Kidney glomerular epithelial cell (primary cell): ENCODE results near the gene TLE3.
A peak's percentile ranks its signal among the peaks of the same experiment; 100 is the strongest.

Source experiments
- DNase-seq: peaks from one replicate; lab custom pipeline; 2025; lab: John Stamatoyannopoulos, UW

Gene TLE3

GRCh38 chr15:70006259-70007147 is 91.2 kb downstream of the TLE3 start:
- DNase-seq, result no peak

- no peak for DNase-seq
Observed at GRCh38 chr15:70004826-70005225, 92.9 kb downstream of the TLE3 start.

GRCh38 chr15:70002897-70003296 is 94.8 kb downstream of the TLE3 start:
- DNase-seq, result no peak

GRCh38 chr15:70001859-70002258 is 95.9 kb downstream of the TLE3 start:
- DNase-seq, result no peak

- no peak for DNase-seq
Observed at GRCh38 chr15:69999392-70000085, 98.2 kb downstream of the TLE3 start.

GRCh38 chr15:69998541-69999391 is 99.0 kb downstream of the TLE3 start:
- no peak for DNase-seq

- DNase-seq, result peak; percentile 66
Observed at GRCh38 chr15:69997813-69998212, 99.9 kb downstream of the TLE3 start.
